NCI-H1105 (cell line): ENCODE measurements around the gene SYNE2.
"Not testable (repeated sequence)": the region's sequence is repeated elsewhere in the genome, so short reads cannot be mapped to it uniquely, and the experiment has no call there.

ENCODE experiments used
- DNase-seq: peaks from one replicate; lab custom pipeline; 2025; lab: John Stamatoyannopoulos, UW

The SYNE2 gene

DNA sequence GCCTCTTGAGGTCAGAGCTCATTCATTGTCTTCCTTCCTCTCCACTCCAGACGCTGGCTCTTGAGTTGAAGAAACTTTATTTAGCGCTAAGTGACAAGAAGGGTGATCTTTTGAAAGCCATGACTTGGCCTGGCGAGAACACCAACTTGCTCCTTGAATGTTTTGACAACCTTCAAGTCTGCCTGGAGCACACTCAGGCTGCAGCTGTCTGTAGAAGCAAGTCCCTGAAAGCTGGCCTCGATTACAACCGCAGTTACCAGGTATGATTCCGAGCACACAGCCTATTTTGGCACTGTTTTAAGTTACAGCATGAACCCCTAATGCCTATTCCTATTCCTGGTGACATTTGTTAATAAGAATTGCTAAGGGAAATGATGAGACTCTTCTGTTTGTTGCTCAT lies 273.7 kb downstream of the SYNE2 start:
- DNase-seq: no peak

- no peak for DNase-seq
Observed at GRCh38 chr14:64137657-64138290, 285.0 kb downstream of the SYNE2 start.

GRCh38 chr14:64147126-64147790 lies 294.5 kb downstream of the SYNE2 start:
- DNase-seq: no peak

DNA sequence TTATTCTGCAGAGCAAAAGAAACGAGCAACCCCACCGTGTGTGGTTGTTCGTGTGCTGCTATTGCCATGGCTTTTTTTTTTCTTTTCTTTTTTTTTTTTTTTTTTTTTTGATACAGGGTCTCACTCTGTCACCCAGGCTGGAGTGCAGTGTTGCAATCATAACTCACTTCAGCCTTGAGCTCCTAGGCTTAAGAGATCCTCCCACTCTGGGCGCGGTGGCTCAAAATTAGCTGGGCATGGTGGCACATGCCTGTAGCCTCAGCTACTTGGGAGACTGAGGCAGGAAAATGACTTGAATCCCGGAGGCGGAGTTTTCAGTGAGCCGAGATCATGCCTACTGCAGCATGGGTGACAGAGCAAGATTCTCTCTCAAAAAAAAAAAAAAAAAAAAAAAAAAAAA lies 297.1 kb downstream of the SYNE2 start:
- DNase-seq: no peak

DNA sequence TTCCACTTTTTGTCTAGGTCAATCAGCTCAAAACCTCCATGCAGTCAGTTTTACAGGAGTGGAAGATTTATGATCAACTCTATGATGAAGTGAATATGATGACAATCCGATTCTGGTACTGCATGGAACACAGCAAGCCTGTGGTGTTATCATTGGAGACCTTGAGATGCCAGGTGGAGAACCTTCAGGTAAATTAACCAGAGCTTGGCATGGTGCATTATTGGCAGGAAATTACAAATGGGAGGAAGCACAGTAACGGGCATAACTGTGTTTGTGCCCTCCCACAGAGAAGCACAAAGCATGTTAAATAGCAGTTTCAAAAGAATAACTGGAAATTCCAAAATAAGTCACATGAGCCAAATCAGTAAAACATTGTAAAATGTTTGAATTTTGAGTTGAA lies 305.8 kb downstream of the SYNE2 start:
- DNase-seq: no peak

DNA sequence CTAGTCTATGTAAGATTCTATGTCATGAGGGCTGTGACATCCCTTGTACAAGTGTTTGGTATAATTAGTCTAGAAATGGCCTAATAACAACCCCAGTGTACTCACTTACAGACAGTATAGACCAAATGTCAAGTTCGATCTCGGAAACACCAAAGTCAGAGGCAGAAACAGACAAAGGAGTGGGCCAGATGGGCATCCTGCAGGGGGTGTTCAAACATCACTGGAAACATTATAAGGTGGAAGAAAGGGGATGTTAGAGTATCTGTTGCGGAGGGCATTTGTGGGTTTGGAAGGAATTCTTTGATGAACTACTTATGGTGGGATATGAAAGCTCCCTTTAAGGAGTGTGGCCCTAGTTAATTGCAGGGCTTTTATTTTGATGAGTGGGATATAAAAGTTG lies 306.8 kb downstream of the SYNE2 start:
- DNase-seq: no peak

GRCh38 chr14:64170181-64170580 lies 317.4 kb downstream of the SYNE2 start:
- no peak for DNase-seq

- DNase-seq: no peak
Observed at GRCh38 chr14:64174922-64175782, 322.3 kb downstream of the SYNE2 start.

- no peak for DNase-seq
Observed at GRCh38 chr14:64176330-64176729, 323.5 kb downstream of the SYNE2 start.

DNA sequence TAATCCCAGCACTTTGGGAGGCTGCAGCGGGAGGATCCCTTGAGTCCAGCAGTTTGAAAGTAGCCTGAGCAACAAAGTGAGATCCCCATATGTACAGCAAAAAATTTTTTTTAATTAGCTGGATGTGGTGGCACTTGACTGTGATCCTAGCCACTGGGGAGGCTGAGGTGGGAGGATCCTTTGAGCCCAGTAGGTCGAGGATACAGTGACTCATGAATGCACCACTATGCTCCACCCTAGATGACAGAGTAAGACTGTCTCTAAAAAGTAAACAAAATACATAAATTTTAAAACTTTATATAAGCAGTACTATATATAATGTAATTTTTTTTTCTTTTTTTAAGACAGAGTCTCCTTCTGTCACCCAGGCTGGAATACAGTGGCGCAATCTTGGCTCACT lies 326.0 kb downstream of the SYNE2 start:
- DNase-seq: no peak

- not testable (repeated sequence) for DNase-seq
Observed at GRCh38 chr14:64182908-64183307, 330.1 kb downstream of the SYNE2 start.

DNA sequence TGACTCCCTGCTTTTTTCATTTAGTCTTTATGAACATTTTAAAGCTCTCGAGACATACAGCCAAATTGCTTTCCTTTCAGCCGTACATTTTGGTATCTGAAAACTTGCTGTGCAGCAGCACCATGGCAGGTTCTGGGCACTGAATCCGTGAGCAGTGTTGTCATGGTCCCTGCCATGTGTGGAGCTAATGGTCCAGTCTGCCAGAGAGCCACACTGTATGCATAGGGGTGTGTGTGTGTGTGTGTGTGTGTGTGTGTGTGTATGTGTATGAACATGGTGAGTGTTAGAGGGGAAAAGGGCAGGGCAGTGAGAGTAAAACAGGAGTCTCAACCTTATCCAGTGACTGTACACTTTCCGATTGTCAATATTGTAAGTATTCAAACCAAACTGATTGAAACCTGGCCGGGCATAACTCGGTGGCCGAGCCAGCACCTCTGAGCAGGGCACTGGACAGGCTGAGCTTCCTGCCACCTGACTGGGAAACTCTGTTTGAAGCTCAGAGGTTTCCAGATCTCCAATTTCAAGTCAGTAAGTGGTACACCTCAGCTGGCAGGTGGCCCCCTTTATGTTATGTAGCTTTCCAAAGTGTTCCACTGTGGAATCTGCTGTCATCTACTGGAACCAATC lies 331.4 kb downstream of the SYNE2 start:
- no peak for DNase-seq

DNA sequence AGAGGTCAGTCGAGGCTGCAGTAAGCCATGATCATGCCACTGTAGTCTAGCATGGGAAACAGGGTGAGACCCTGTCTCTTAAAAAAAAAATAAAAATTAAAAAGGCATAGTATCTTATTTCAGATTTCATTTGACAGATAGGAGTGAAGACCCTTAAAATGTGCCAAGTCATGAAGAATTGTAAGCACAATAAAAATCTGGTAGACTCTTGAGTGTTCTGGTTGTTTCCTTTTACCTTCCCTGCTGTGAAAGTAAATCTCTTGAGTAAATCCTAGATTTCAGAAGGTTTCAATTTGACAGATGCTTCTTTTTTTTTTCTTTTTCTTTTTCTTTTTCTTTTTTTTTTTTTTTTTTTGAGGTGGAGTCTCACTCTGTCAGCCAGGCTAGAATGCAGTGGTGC lies 332.4 kb downstream of the SYNE2 start:
- no peak for DNase-seq

- no peak for DNase-seq
Observed at GRCh38 chr14:64186231-64187129, 333.7 kb downstream of the SYNE2 start.

- DNase-seq: no peak
Observed at GRCh38 chr14:64187331-64187730, 334.5 kb downstream of the SYNE2 start.

- no peak for DNase-seq
Observed at GRCh38 chr14:64190974-64191502, 338.2 kb downstream of the SYNE2 start.

DNA sequence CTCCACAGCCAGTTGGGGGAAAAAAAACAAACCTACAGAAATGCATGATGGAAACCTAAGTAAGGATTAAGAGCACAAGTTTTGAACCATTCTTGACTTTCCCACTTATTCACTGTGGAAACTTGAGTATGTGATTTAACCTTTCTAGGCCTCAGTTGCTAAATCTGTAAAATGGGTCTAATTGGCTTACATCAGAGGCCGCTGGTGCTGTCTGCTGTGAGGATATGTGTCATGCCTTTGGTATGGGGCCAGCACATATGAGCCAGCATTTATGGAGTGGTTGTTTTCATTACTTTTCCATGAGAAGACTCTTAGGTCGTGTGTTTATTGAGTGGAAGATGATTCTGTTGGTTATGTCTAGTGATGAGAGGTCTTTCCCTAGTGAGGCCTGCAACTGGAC lies 339.0 kb downstream of the SYNE2 start:
- no peak for DNase-seq

DNA sequence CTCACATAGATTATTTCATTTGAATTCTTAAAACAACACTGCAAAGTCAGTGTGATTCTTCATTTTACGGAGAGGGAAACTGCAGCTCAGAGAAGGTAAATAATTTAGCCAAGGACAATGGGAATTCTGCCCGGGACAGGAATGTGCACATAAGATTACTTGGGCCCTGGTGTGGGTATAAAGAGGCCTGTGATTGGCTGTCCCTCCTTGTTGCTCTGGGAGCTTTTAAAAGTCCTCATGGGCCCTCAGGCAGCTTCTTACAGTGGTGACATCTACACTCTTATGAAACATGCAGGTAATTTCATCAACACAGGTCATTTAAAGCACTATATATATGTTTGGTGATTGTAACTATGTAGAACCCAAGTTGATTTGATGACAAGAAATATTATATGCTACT lies 341.0 kb downstream of the SYNE2 start:
- no peak for DNase-seq

DNA sequence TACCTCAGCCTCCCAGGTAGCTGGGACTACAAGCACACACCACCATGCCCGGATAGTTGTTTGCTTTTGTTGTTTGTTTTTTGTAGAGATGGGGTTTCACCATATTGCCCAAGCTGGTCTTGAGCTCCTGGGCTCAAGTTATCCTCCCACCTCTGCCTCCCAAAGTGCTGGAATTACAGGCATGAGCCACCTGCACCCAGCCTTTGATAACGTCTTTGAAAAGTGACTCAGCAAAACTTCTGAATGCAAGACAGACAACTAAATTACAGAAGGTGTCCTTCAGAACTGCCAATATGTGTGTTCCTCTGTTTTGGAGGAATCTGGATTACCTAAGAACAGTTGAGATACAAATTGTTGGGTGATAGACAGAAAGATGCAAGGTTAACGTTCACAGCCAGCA lies 341.6 kb downstream of the SYNE2 start:
- DNase-seq: no peak

- no peak for DNase-seq
Observed at GRCh38 chr14:64195199-64195598, 342.4 kb downstream of the SYNE2 start.

DNA sequence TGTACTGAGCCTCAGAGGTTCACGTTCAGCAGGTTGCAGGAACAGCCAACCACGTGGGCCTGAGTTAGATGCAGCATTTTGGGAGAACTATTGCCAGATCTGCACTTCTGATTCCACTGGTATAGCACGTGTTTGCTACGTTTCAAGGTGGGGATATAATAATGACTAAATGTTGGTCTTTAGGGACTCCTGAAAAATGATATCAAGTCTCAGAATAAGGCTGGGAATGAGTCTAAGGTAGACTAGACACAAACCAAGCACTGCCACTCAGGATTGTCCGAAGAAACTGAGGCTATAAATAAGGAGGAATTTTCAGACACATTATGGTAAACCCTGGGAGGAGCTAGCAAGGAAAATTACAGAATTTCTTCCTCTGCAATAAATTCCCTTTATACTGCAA lies 343.3 kb downstream of the SYNE2 start:
- DNase-seq: no peak
